Osteoblast (primary cell): ENCODE measurements around the gene ATP6V1F. TPM values are rescaled to one million over a fixed set of nuclear protein-coding genes. Genes with fewer than 3 reads are reported as not detected.

Experiments used
- DNase-seq: peaks from one replicate; pipeline ENCODE4 v3.0.0; 2011; ENCODE audit warnings: low spot score, mixed read lengths; ENCODE audit not compliant: insufficient read length; ENCODE audit errors: missing footprints
- H2AFZ ChIP-seq: 2 replicates; pipeline ENCODE4 v1.6.0; 2011; ENCODE audit warnings: mild to moderate bottlenecking, low read length
- H3K27ac ChIP-seq: 2 replicates; pipeline ENCODE4 v1.5.1; 2011; ENCODE audit warnings: mild to moderate bottlenecking, low read depth, low read length, moderate library complexity
- H3K27me3 ChIP-seq: 2 replicates; pipeline ENCODE4 v1.6.0; 2012; ENCODE audit warnings: mild to moderate bottlenecking, control low read depth, inconsistent platforms, low read length, moderate library complexity; ENCODE audit not compliant: insufficient read depth
- H3K36me3 ChIP-seq: 2 replicates; pipeline ENCODE4 v1.5.1; 2011; ENCODE audit warnings: mild to moderate bottlenecking, low read length, control low read depth, moderate library complexity; ENCODE audit not compliant: insufficient read depth
- H3K4me1 ChIP-seq: 2 replicates; pipeline ENCODE4 v1.5.1; 2011; ENCODE audit warnings: mild to moderate bottlenecking, low read length, control low read depth, moderate library complexity; ENCODE audit not compliant: insufficient read depth
- H3K4me2 ChIP-seq: 2 replicates; pipeline ENCODE4 v1.6.0; 2011; ENCODE audit warnings: mild to moderate bottlenecking, low read length; ENCODE audit not compliant: insufficient read depth
- H3K4me3 ChIP-seq: fragments of 200-600 bp; sonication (generic); 3 replicates; pipeline ENCODE4 v1.5.1; 2012; ENCODE audit warnings: mild to moderate bottlenecking, low read length, inconsistent platforms; ENCODE audit not compliant: insufficient read depth
- H3K79me2 ChIP-seq: 2 replicates; pipeline ENCODE4 v1.6.0; 2012; ENCODE audit warnings: mild to moderate bottlenecking, low read length, control low read depth, inconsistent platforms; ENCODE audit not compliant: insufficient read depth
- H3K9me3 ChIP-seq: 2 replicates; pipeline ENCODE4 v1.5.1; 2011; ENCODE audit warnings: low read depth, low read length, control low read depth
- H4K20me1 ChIP-seq: 2 replicates; pipeline ENCODE4 v1.6.0; 2012; ENCODE audit warnings: mild to moderate bottlenecking, low read length, control low read depth; ENCODE audit not compliant: insufficient read depth
- CTCF ChIP-seq: IDR thresholded peaks from 2 replicates; pipeline ENCODE4 v1.5.1; 2011; ENCODE audit warnings: mild to moderate bottlenecking, low read depth, low read length, moderate library complexity; ENCODE audit errors: extremely low read depth
- total RNA-seq: library from RNA; depleted of rRNA; stranded (reverse); fragments of >200 nt; gene quantifications from 2 replicates; pipeline ENCODE4 v1.2.3, GENCODE V29; 2012

ATP6V1F gene
- total RNA-seq, 1 donor, result 91.9 TPM

GRCh38 chr7:128845475-128845874 is 17.2 kb upstream of the ATP6V1F start:
- peaks cover 93% of the 10 kb centered on the region for H3K36me3 ChIP-seq
- peaks cover 8% of the 10 kb centered on the region for H3K79me2 ChIP-seq
- H3K4me3 ChIP-seq, result no peak overlapping the region
- peaks cover 57% of the 10 kb centered on the region for H4K20me1 ChIP-seq
- peaks cover 4% of the 10 kb centered on the region for H3K4me1 ChIP-seq
- H3K9me3 ChIP-seq, result no peaks in the 10 kb centered on the region
- no peak overlapping the region for H3K27ac ChIP-seq
- peak; percentile 59 for DNase-seq
- TF ChIP-seq CTCF, result no peak
- no peaks in the 10 kb centered on the region for H3K27me3 ChIP-seq
- H2AFZ ChIP-seq, result no peak overlapping the region
- no peak overlapping the region for H3K4me2 ChIP-seq

GRCh38 chr7:128845987-128846386 is 16.7 kb upstream of the ATP6V1F start:
- peak; percentile 82 for DNase-seq
- Histone ChIP-seq H3K79me2 (peaks cover 6% of the 10 kb centered on the region), H3K4me3 (no peak overlapping the region), H3K4me1 (peaks cover 4% of the 10 kb centered on the region), H3K27me3 (no peaks in the 10 kb centered on the region), H3K9me3 (no peaks in the 10 kb centered on the region), H2AFZ (no peak overlapping the region), H4K20me1 (peaks cover 54% of the 10 kb centered on the region), H3K4me2 (no peak overlapping the region), H3K36me3 (peaks cover 93% of the 10 kb centered on the region), H3K27ac (no peak overlapping the region)
- TF ChIP-seq CTCF, result no peak

- Histone ChIP-seq H4K20me1 (peaks cover 51% of the 10 kb centered on the region), H3K9me3 (no peaks in the 10 kb centered on the region), H3K4me1 (no peaks in the 10 kb centered on the region), H3K4me2 (no peak overlapping the region), H2AFZ (no peak overlapping the region), H3K27me3 (no peaks in the 10 kb centered on the region), H3K79me2 (peaks cover 6% of the 10 kb centered on the region), H3K36me3 (peaks cover 90% of the 10 kb centered on the region), H3K4me3 (no peak overlapping the region), H3K27ac (no peak overlapping the region)
- no peak for DNase-seq
- TF ChIP-seq CTCF, result no peak
These were observed 15.7 kb upstream of the ATP6V1F start for GRCh38 chr7:128846781-128847444.

GRCh38 chr7:128847721-128848211 is 14.9 kb upstream of the ATP6V1F start:
- H3K27ac ChIP-seq, result no peak overlapping the region
- no peaks in the 10 kb centered on the region for H3K9me3 ChIP-seq
- peaks cover 45% of the 10 kb centered on the region for H4K20me1 ChIP-seq
- H3K36me3 ChIP-seq, result peaks cover 91% of the 10 kb centered on the region
- TF ChIP-seq CTCF, result no peak
- no peaks in the 10 kb centered on the region for H3K27me3 ChIP-seq
- peaks cover 5% of the 10 kb centered on the region for H3K79me2 ChIP-seq
- no peak overlapping the region for H3K4me2 ChIP-seq
- H3K4me3 ChIP-seq, result no peak overlapping the region
- DNase-seq, result no peak
- H2AFZ ChIP-seq, result no peak overlapping the region
- H3K4me1 ChIP-seq, result no peaks in the 10 kb centered on the region
